PC-3 (cell line): ENCODE data around the gene CHD6. TPM values are rescaled to one million over a fixed set of nuclear protein-coding genes. Genes with fewer than 3 reads are reported as not detected.

ENCODE experiments used
- ATAC-seq: fragments of 200-7000 bp; cut with Tn5 transposase; 2 replicates; pipeline ENCODE4 v1.9.1; 2020; ENCODE audit warnings: mild to moderate bottlenecking, moderate library complexity
- BruUV-seq: library from RNA; stranded (reverse); fragments of 400-500 nt; replicated peaks from 2 replicates; lab custom pipeline; 2021; lab: Mats Ljungman, UMichigan
- CTCF ChIA-PET: fragments of 300-600 bp; sonication (Branson Sonifier 250); formaldehyde crosslinking; loops from one replicate; lab custom pipeline; 2022; ENCODE audit warnings: antibody characterized with exemption; lab: Charles Lee
- POLR2A ChIA-PET: fragments of 300-600 bp; sonication (Branson Sonifier 250); formaldehyde crosslinking; loops from one replicate; lab custom pipeline; 2022; ENCODE audit warnings: antibody characterized with exemption; ENCODE audit not compliant: unreplicated experiment; lab: Charles Lee
- DNase-seq: peaks from one replicate; pipeline ENCODE4 v3.0.0-alpha.2; 2015
- H2AFZ ChIP-seq: fragments of 300-600 bp; sonication (generic); 2 replicates; pipeline ENCODE4 v1.6.0; 2016; ENCODE audit warnings: antibody characterized with exemption, low read length
- H3F3A ChIP-seq: fragments of 300-600 bp; sonication (generic); one replicate; pipeline ENCODE4 v1.6.0; 2017; ENCODE audit warnings: antibody characterized with exemption, low read length, control low read depth, mild to moderate bottlenecking; ENCODE audit not compliant: unreplicated experiment
- H3K27ac ChIP-seq: fragments of 300-600 bp; sonication (generic); 2 replicates; pipeline ENCODE4 v1.5.1; 2016; ENCODE audit warnings: mild to moderate bottlenecking, low read length
- H3K27me3 ChIP-seq: fragments of 300-600 bp; sonication (generic); 2 replicates; pipeline ENCODE4 v1.6.1; 2016; ENCODE audit warnings: low read length, mixed read lengths
- H3K36me3 ChIP-seq: fragments of 300-600 bp; sonication (generic); 2 replicates; pipeline ENCODE4 v1.6.1; 2016; ENCODE audit warnings: low read depth, mixed run types, low read length, mixed read lengths
- H3K4me1 ChIP-seq: fragments of 300-600 bp; sonication (generic); 2 replicates; pipeline ENCODE4 v1.5.1; 2016; ENCODE audit warnings: low read length; ENCODE audit not compliant: insufficient read depth
- H3K4me2 ChIP-seq: fragments of 300-600 bp; sonication (generic); 2 replicates; pipeline ENCODE4 v1.6.0; 2016; ENCODE audit warnings: low read length
- H3K4me3 ChIP-seq: fragments of 300-600 bp; sonication (generic); 2 replicates; pipeline ENCODE4 v1.5.1; 2016; ENCODE audit warnings: mild to moderate bottlenecking, low read length, mixed read lengths
- H3K79me2 ChIP-seq: fragments of 300-600 bp; sonication (generic); 2 replicates; pipeline ENCODE4 v1.6.1; 2017; ENCODE audit warnings: low read length, mixed read lengths
- H3K9ac ChIP-seq: fragments of 300-600 bp; sonication (generic); 2 replicates; pipeline ENCODE4 v1.6.0; 2016; ENCODE audit warnings: mild to moderate bottlenecking, low read length
- H3K9me2 ChIP-seq: fragments of 300-600 bp; sonication (generic); replicated peaks from 2 replicates; pipeline ENCODE4 v1.6.1; 2016; ENCODE audit warnings: mixed run types, low read length, mixed read lengths
- H3K9me3 ChIP-seq: fragments of 300-600 bp; sonication (generic); 2 replicates; pipeline ENCODE4 v1.6.1; 2016; ENCODE audit warnings: low read length, mixed read lengths
- H4K20me1 ChIP-seq: fragments of 300-600 bp; sonication (generic); 2 replicates; pipeline ENCODE4 v1.6.1; 2016; ENCODE audit warnings: low read length, mixed read lengths
- EZH2 ChIP-seq: fragments of 300-600 bp; sonication (generic); IDR thresholded peaks from one replicate; pipeline ENCODE4 v1.6.1; 2017; ENCODE audit warnings: antibody characterized with exemption, mild to moderate bottlenecking, low read length; ENCODE audit not compliant: unreplicated experiment
- EZH2phosphoT487 ChIP-seq: fragments of 300-600 bp; sonication (generic); IDR thresholded peaks from 2 replicates; pipeline ENCODE4 v1.6.1; 2018; ENCODE audit warnings: mild to moderate bottlenecking, antibody characterized with exemption, low read length, borderline replicate concordance
- intact Hi-C: fragments of 100-400 bp; cut with micrococcal nuclease; formaldehyde crosslinking; loops from 2 replicates; pipeline ENCODE4 v1.9.0; 2023
- total RNA-seq: library from RNA; depleted of rRNA; stranded (reverse); fragments of >200 nt; gene quantifications from 2 replicates; pipeline ENCODE4 v1.2.3, GENCODE V29; 2014
- TF ChIP-seq, protein P1 (sequence below): fragments of 300-600 bp; sonication (generic); conservative IDR thresholded peaks from 2 replicates; pipeline ENCODE4 v1.5.1; 2017; ENCODE audit warnings: antibody characterized with exemption, low read depth, mild to moderate bottlenecking, low read length

The CHD6 gene
- total RNA-seq, 1 experiment from 2014 or later: 19.5 TPM

DNA sequence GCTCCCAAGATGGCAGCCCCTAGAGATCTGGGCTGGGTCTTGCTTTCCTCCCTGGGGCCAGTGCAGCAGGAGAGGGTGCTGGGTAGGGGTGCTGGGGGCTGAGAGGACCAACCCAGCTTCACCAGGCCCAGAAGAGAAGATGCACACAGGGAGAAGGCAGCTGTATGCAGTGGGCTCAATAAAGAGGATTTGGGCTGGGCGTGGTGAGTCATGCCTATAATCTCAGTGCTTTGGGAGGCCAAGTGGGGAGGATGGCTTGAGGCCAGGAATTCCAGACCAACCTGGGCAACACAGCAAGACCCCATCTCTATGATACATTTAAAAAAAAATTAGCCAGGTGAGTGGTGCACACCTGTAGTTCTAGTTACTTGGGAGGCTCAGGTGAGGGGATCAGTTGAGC is 225.9 kb downstream of the CHD6 start:
- Histone ChIP-seq H3K9me3 (no peaks in the 10 kb centered on the region), H3K9ac (no peak overlapping the region), H3K9me2 (no peaks in the 10 kb centered on the region), H3K4me3 (no peak overlapping the region), H4K20me1 (no peaks in the 10 kb centered on the region), H3K27ac (no peak overlapping the region), H3F3A (no peaks in the 10 kb centered on the region), H2AFZ (no peak overlapping the region), H3K4me2 (no peak overlapping the region), H3K36me3 (no peaks in the 10 kb centered on the region), H3K4me1 (no peaks in the 10 kb centered on the region), H3K27me3 (no peaks in the 10 kb centered on the region), H3K79me2 (no peaks in the 10 kb centered on the region)
- BruUV-seq: no TSS peak
- intact Hi-C loops: no loop called here
- ChIA-PET POLR2A (no interaction called here), CTCF (no interaction called here)
- ATAC-seq (no peak), DNase-seq (no peak)
- TF ChIP-seq, protein P1, sequence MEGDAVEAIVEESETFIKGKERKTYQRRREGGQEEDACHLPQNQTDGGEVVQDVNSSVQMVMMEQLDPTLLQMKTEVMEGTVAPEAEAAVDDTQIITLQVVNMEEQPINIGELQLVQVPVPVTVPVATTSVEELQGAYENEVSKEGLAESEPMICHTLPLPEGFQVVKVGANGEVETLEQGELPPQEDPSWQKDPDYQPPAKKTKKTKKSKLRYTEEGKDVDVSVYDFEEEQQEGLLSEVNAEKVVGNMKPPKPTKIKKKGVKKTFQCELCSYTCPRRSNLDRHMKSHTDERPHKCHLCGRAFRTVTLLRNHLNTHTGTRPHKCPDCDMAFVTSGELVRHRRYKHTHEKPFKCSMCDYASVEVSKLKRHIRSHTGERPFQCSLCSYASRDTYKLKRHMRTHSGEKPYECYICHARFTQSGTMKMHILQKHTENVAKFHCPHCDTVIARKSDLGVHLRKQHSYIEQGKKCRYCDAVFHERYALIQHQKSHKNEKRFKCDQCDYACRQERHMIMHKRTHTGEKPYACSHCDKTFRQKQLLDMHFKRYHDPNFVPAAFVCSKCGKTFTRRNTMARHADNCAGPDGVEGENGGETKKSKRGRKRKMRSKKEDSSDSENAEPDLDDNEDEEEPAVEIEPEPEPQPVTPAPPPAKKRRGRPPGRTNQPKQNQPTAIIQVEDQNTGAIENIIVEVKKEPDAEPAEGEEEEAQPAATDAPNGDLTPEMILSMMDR: no peak
- TF ChIP-seq EZH2 (no peak), EZH2phosphoT487 (no peak)

DNA sequence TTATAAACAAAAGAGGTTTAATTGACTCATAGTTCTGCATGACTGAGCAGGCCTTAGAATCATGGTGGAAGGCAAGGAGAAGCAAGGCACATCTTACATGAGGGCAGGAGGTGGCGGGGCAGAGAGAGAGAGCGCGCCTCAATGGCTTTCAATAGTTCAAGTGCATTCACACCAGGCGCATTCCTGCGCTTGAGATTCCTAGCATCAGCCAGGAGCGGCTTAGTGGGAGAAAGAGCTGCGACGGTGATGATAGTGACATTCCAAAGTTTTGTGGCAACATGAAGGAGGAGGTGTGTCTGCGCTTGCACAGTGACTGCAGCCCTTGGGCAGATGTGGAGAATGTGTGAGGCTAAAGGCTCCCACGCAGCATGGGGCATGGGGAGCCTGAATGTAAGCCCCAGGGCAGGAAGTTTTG is 226.6 kb downstream of the CHD6 start:
- H3K9me2 ChIP-seq: no peaks in the 10 kb centered on the region
- no peaks in the 10 kb centered on the region for H4K20me1 ChIP-seq
- intact Hi-C loops: no loop called here
- ATAC-seq: 0 out of 2 replicates have a peak, but pooled peaks have one; percentile 18
- no peaks in the 10 kb centered on the region for H3K79me2 ChIP-seq
- no peaks in the 10 kb centered on the region for H3K36me3 ChIP-seq
- ChIA-PET POLR2A (no interaction called here), CTCF (no interaction called here)
- no peak overlapping the region for H2AFZ ChIP-seq
- DNase-seq: no peak
- no peaks in the 10 kb centered on the region for H3F3A ChIP-seq
- TF ChIP-seq EZH2phosphoT487: no peak
- TF ChIP-seq, protein P1: no peak
- no peak for TF ChIP-seq EZH2
- H3K9me3 ChIP-seq: no peaks in the 10 kb centered on the region
- H3K27me3 ChIP-seq: no peaks in the 10 kb centered on the region
- no peaks in the 10 kb centered on the region for H3K4me1 ChIP-seq
- H3K4me2 ChIP-seq: no peak overlapping the region
- no TSS peak for BruUV-seq
- no peak overlapping the region for H3K4me3 ChIP-seq
- H3K27ac ChIP-seq: no peak overlapping the region
- no peak overlapping the region for H3K9ac ChIP-seq

DNA sequence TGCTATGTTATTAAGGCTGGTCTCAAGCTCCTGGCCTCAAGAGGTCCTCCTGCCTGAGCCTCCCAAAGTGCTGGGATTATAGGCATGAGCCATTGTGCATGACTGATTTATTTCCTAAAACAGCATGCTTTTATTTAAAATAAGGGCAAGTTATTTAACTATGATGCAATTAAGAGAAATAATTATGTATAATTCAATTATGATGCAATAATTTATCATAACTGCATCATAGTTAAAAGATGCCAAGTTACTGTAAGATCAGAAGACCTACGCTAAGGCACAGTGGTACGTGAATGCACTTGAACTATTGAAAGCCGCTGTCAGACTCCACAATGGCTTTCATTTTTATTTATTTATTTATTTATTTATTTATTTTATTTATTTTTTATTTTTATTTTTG is 227.3 kb downstream of the CHD6 start:
- H2AFZ ChIP-seq: no peak overlapping the region
- intact Hi-C loops: no loop called here
- no peaks in the 10 kb centered on the region for H4K20me1 ChIP-seq
- H3F3A ChIP-seq: no peaks in the 10 kb centered on the region
- CTCF ChIA-PET: no interaction called here
- no peaks in the 10 kb centered on the region for H3K4me1 ChIP-seq
- H3K4me2 ChIP-seq: no peak overlapping the region
- DNase-seq (no peak), ATAC-seq (no peak)
- no peaks in the 10 kb centered on the region for H3K36me3 ChIP-seq
- no peak overlapping the region for H3K9ac ChIP-seq
- no peak overlapping the region for H3K27ac ChIP-seq
- no peaks in the 10 kb centered on the region for H3K9me3 ChIP-seq
- BruUV-seq: no TSS peak
- H3K4me3 ChIP-seq: no peak overlapping the region
- no peaks in the 10 kb centered on the region for H3K79me2 ChIP-seq
- POLR2A ChIA-PET: no interaction called here
- no peak for TF ChIP-seq EZH2phosphoT487
- no peak for TF ChIP-seq EZH2
- TF ChIP-seq, protein P1: no peak
- no peaks in the 10 kb centered on the region for H3K9me2 ChIP-seq
- H3K27me3 ChIP-seq: no peaks in the 10 kb centered on the region
